Neural progenitor cell (in vitro differentiated cells): ENCODE results near the gene CCT3. TPM values are rescaled to one million over a fixed set of nuclear protein-coding genes. Genes with fewer than 3 reads are reported as not detected.

ENCODE experiments used
- DNase-seq: peaks from one replicate; pipeline ENCODE4 v3.0.0-alpha.2; 2016; ENCODE audit warnings: low spot score
- H2AFZ ChIP-seq: fragments of 200-600 bp; sonication (generic); replicated peaks from 2 replicates; pipeline ENCODE4 v1.6.1; 2016; ENCODE audit warnings: antibody characterized with exemption
- H3F3A ChIP-seq: fragments of 200-600 bp; sonication (generic); 2 replicates; pipeline ENCODE4 v1.6.1; 2016; ENCODE audit warnings: antibody characterized with exemption, low read depth
- H3K27ac ChIP-seq: fragments of 200-600 bp; sonication (generic); 2 replicates; pipeline ENCODE4 v1.5.1; 2016; ENCODE audit warnings: mild to moderate bottlenecking
- H3K27me3 ChIP-seq: fragments of 200-600 bp; sonication (generic); 2 replicates; pipeline ENCODE4 v1.6.1; 2016; ENCODE audit warnings: mild to moderate bottlenecking, moderate library complexity
- H3K36me3 ChIP-seq: fragments of 200-600 bp; sonication (generic); 2 replicates; pipeline ENCODE4 v1.5.1; 2016
- H3K4me1 ChIP-seq: fragments of 200-600 bp; sonication (generic); 2 replicates; pipeline ENCODE4 v1.6.1; 2016; ENCODE audit warnings: mixed run types
- H3K4me2 ChIP-seq: fragments of 200-600 bp; sonication (generic); 2 replicates; pipeline ENCODE4 v1.6.1; 2016
- H3K4me3 ChIP-seq: fragments of 200-600 bp; sonication (generic); 2 replicates; pipeline ENCODE4 v1.5.1; 2016
- H3K79me2 ChIP-seq: fragments of 200-600 bp; sonication (generic); 2 replicates; pipeline ENCODE4 v1.6.1; 2016; ENCODE audit warnings: low read depth
- H3K9ac ChIP-seq: fragments of 200-600 bp; sonication (generic); 2 replicates; pipeline ENCODE4 v1.6.1; 2016
- H3K9me3 ChIP-seq: fragments of 200-600 bp; sonication (generic); 2 replicates; pipeline ENCODE4 v1.5.1; 2016; ENCODE audit warnings: low read depth
- H4K20me1 ChIP-seq: fragments of 200-600 bp; sonication (generic); 2 replicates; pipeline ENCODE4 v1.6.1; 2016; ENCODE audit warnings: low read depth
- H3K27ac Mint-ChIP-seq: 3 replicates; pipeline ENCODE4 v1.8.0; 2021; ENCODE audit warnings: mixed read lengths
- H3K27me3 Mint-ChIP-seq: 2 replicates; pipeline ENCODE4 v1.8.0; 2022; ENCODE audit warnings: low read depth, mild to moderate bottlenecking, inconsistent platforms, moderate library complexity, mixed read lengths; ENCODE audit not compliant: insufficient read depth
- H3K36me3 Mint-ChIP-seq: 3 replicates; pipeline ENCODE4 v1.8.0; 2021; ENCODE audit warnings: mixed read lengths
- H3K4me1 Mint-ChIP-seq: 3 replicates; pipeline ENCODE4 v1.8.0; 2021; ENCODE audit warnings: mixed read lengths
- H3K4me3 Mint-ChIP-seq: 3 replicates; pipeline ENCODE4 v1.8.0; 2021; ENCODE audit warnings: mild to moderate bottlenecking, moderate library complexity, mixed read lengths
- H3K9me3 Mint-ChIP-seq: 3 replicates; pipeline ENCODE4 v1.8.0; 2020; ENCODE audit warnings: mixed read lengths
- EZH2 ChIP-seq: fragments of 200-600 bp; sonication (generic); IDR thresholded peaks from 2 replicates; pipeline ENCODE4 v1.6.1; 2017; ENCODE audit warnings: antibody characterized with exemption, mild to moderate bottlenecking, moderate library complexity
- EZH2phosphoT487 ChIP-seq: fragments of 200-600 bp; sonication (generic); IDR thresholded peaks from 2 replicates; pipeline ENCODE4 v1.6.1; 2017; ENCODE audit warnings: antibody characterized with exemption
- total RNA-seq: library from RNA; depleted of rRNA; stranded (reverse); fragments of >200 nt; gene quantifications from 2 replicates; pipeline ENCODE4 v1.2.3, GENCODE V29; 2015; ENCODE audit warnings: low replicate concordance
- TF ChIP-seq, protein P1 (sequence below): fragments of 200-600 bp; sonication (generic); IDR thresholded peaks from 2 replicates; pipeline ENCODE4 v1.5.1; 2017; ENCODE audit warnings: antibody characterized with exemption, mild to moderate bottlenecking

The CCT3 gene
- total RNA-seq, 1 donor from 2014 or later = 434 TPM

DNA sequence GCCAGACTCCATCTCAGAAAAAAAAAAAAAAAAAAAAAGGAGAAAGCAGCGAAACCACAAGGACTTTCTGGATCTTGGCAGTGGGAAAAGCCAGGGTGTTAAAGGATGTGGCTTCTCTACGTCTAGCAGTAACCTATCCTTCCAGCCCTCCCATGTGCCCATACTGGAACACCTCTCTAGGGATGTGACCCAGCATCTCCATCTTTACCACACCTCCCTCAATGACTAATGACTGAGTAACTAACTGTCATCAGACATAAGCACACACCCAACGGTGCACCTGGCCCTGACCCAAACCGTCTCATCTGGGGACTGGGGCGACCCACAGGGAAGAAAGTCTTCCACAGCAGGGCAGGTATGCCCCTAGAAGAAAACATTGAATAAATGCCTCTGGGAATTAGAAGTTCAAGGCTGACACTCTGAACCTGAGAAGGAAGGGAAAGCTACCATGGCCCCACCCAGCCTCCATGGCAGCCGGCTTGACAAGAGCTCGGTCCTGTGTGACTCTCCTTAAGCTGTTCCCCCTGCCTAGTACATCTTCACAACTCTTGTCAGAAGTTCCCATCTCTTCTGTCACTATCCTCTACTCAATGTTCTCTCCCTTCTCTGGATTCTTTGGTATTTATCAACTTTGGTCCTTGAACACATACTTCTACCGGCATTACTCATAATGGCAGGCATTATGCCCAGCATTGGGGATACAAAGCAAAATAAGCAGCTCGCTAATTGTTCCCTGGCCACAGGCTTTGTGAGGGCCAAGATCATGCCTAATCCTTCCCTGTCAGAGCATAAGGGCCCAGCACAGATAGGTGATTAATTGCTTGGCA lies 75.4 kb downstream of the CCT3 start:
- no peak overlapping the region for H3K4me3 Mint-ChIP-seq
- Histone ChIP-seq H3K27me3 (no peaks in the 10 kb centered on the region), H3K9ac (no peak overlapping the region), H3F3A (no peaks in the 10 kb centered on the region), H3K27ac (no peak overlapping the region), H3K4me2 (no peak overlapping the region), H3K4me3 (no peak overlapping the region), H2AFZ (no peak overlapping the region), H3K9me3 (no peaks in the 10 kb centered on the region), H4K20me1 (no peaks in the 10 kb centered on the region), H3K4me1 (no peaks in the 10 kb centered on the region), H3K79me2 (no peaks in the 10 kb centered on the region), H3K36me3 (peaks cover 5% of the 10 kb centered on the region)
- peaks cover 2% of the 10 kb centered on the region for H3K27me3 Mint-ChIP-seq
- no peak for DNase-seq
- no peaks in the 10 kb centered on the region for H3K9me3 Mint-ChIP-seq
- no peaks in the 10 kb centered on the region for H3K4me1 Mint-ChIP-seq
- TF ChIP-seq EZH2 (no peak), EZH2phosphoT487 (no peak)
- TF ChIP-seq, protein P1, sequence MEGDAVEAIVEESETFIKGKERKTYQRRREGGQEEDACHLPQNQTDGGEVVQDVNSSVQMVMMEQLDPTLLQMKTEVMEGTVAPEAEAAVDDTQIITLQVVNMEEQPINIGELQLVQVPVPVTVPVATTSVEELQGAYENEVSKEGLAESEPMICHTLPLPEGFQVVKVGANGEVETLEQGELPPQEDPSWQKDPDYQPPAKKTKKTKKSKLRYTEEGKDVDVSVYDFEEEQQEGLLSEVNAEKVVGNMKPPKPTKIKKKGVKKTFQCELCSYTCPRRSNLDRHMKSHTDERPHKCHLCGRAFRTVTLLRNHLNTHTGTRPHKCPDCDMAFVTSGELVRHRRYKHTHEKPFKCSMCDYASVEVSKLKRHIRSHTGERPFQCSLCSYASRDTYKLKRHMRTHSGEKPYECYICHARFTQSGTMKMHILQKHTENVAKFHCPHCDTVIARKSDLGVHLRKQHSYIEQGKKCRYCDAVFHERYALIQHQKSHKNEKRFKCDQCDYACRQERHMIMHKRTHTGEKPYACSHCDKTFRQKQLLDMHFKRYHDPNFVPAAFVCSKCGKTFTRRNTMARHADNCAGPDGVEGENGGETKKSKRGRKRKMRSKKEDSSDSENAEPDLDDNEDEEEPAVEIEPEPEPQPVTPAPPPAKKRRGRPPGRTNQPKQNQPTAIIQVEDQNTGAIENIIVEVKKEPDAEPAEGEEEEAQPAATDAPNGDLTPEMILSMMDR = no peak
- peaks cover 51% of the 10 kb centered on the region for H3K36me3 Mint-ChIP-seq
- H3K27ac Mint-ChIP-seq = no peak overlapping the region

DNA sequence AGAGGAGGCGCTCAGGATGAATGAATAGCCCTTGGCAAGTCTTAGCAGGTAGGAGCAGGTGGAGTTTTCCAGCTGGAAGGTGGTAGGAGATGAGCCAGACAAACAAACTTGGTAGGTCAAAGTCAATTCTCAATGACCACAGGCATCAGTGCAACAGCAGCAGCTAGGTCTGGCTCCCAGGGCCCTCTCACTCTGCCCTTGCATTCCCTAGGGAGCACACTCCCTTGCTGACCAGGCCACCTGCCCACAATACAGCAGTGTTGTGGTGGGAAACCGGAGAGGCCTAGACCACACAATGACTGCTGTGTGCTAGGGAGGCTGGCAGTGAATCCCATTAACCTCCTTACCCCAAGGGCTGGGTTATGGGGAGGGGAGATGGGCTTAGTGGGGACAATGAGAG lies 77.2 kb downstream of the CCT3 start:
- no peak overlapping the region for H3K9ac ChIP-seq
- peaks cover 5% of the 10 kb centered on the region for H3K36me3 ChIP-seq
- Mint-ChIP-seq H3K27me3 (no peaks in the 10 kb centered on the region), H3K4me3 (no peak overlapping the region), H3K27ac (peak overlapping the region; percentile 30), H3K9me3 (no peaks in the 10 kb centered on the region), H3K4me1 (no peaks in the 10 kb centered on the region), H3K36me3 (peaks cover 43% of the 10 kb centered on the region)
- no peaks in the 10 kb centered on the region for H3K79me2 ChIP-seq
- no peaks in the 10 kb centered on the region for H4K20me1 ChIP-seq
- no peaks in the 10 kb centered on the region for H3K27me3 ChIP-seq
- H3K4me2 ChIP-seq = no peak overlapping the region
- H3K9me3 ChIP-seq = no peaks in the 10 kb centered on the region
- no peak for DNase-seq
- H3F3A ChIP-seq = no peaks in the 10 kb centered on the region
- no peak for TF ChIP-seq EZH2phosphoT487
- TF ChIP-seq, protein P1 = no peak
- no peak for TF ChIP-seq EZH2
- H3K4me3 ChIP-seq = no peak overlapping the region
- H2AFZ ChIP-seq = no peak overlapping the region
- H3K4me1 ChIP-seq = no peaks in the 10 kb centered on the region
- H3K27ac ChIP-seq = no peak overlapping the region

DNA sequence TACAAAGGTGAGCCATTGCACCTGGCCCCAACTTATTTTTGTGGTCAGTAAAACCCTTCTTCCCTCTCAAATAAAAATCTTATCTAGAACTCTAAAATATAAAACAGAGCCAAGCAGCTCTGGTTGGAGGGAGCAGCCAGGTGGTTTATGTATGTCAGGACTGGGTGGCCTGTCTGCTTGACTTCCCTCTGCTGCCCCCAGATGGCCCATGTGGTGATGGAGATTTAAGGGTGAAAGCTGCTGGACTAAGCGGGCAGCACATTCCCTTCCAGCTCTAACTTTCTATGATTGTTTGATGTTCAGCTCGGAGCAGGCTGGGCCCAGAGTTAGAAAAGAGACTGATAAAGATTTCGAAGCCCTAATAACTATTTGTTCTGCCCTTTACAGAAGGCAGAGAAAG lies 78.3 kb downstream of the CCT3 start:
- H3K9me3 Mint-ChIP-seq = no peaks in the 10 kb centered on the region
- Histone ChIP-seq H3K4me2 (no peak overlapping the region), H3K79me2 (no peaks in the 10 kb centered on the region), H2AFZ (no peak overlapping the region), H3K27ac (no peak overlapping the region), H3K36me3 (peaks cover 5% of the 10 kb centered on the region), H3K4me3 (no peak overlapping the region), H4K20me1 (no peaks in the 10 kb centered on the region), H3F3A (no peaks in the 10 kb centered on the region), H3K9me3 (no peaks in the 10 kb centered on the region), H3K4me1 (no peaks in the 10 kb centered on the region), H3K9ac (no peak overlapping the region), H3K27me3 (no peaks in the 10 kb centered on the region)
- TF ChIP-seq, protein P1 = no peak
- H3K36me3 Mint-ChIP-seq = peaks cover 36% of the 10 kb centered on the region
- no peaks in the 10 kb centered on the region for H3K4me1 Mint-ChIP-seq
- DNase-seq = peak; percentile 19
- H3K27ac Mint-ChIP-seq = peak overlapping the region; percentile 47
- no peak overlapping the region for H3K4me3 Mint-ChIP-seq
- H3K27me3 Mint-ChIP-seq = no peaks in the 10 kb centered on the region

Other genes with a start within 250 kb of the CCT3 start
- 20.5 and 35.8 TPM in 2 replicates for gene LMNA, start 223.6 kb downstream of the CCT3 start, total RNA-seq
- gene SEMA4A, start 184.7 kb downstream of the CCT3 start, total RNA-seq = 0.69 and 1.8 TPM in 2 replicates
- gene SLC25A44, start 144.2 kb downstream of the CCT3 start, total RNA-seq = 4.6 and 9.4 TPM in 2 replicates
- gene PMF1, start 125.3 kb downstream of the CCT3 start, total RNA-seq = 99.3 and 103 TPM in 2 replicates
- 0.22 and 0.40 TPM in 2 replicates for gene BGLAP, start 96.1 kb downstream of the CCT3 start, total RNA-seq
- gene PAQR6, start 90.2 kb downstream of the CCT3 start, total RNA-seq = 5.0 and 8.5 TPM in 2 replicates
- gene SMG5, start 55.5 kb downstream of the CCT3 start, total RNA-seq = 45.9 and 84.5 TPM in 2 replicates
- gene TMEM79, start 54.0 kb downstream of the CCT3 start, total RNA-seq = 1.7 and 3.2 TPM in 2 replicates
- 38.7 and 52.3 TPM in 2 replicates for gene GLMP, start 42.6 kb downstream of the CCT3 start, total RNA-seq
- 0.34 TPM in 1 of 2 replicates, not detected in the other for gene VHLL, start 39.0 kb downstream of the CCT3 start, total RNA-seq
- 0.87 TPM in 1 of 2 replicates, not detected in the other for gene TSACC, start 234 bp upstream of the CCT3 start, total RNA-seq
- gene RHBG, start 30.9 kb upstream of the CCT3 start, total RNA-seq = not detected in 2 replicates
- 1.8 and 7.1 TPM in 2 replicates for gene MEF2D, start 162.5 kb upstream of the CCT3 start, total RNA-seq
- 31.5 and 59.2 TPM in 2 replicates for gene IQGAP3, start 234.3 kb upstream of the CCT3 start, total RNA-seq
- gene TTC24, start 241.4 kb upstream of the CCT3 start, total RNA-seq = not detected in 2 replicates